GM12801 (cell line): Measurements from ENCODE around the gene ABLIM1.

Experiments
- CTCF ChIP-seq: IDR thresholded peaks from one replicate; pipeline ENCODE4 v1.5.1; 2011; ENCODE audit warnings: control low read depth; ENCODE audit not compliant: insufficient read length; ENCODE audit errors: extremely low read depth

The ABLIM1 gene

GRCh38 chr10:114665406-114665805 is 7.3 kb upstream of the ABLIM1 start:
- no peak for TF ChIP-seq CTCF

- TF ChIP-seq CTCF: no peak
Observed at GRCh38 chr10:114664127-114664526, 6.1 kb upstream of the ABLIM1 start.

GRCh38 chr10:114663626-114664025 is 5.6 kb upstream of the ABLIM1 start:
- TF ChIP-seq CTCF: no peak

- TF ChIP-seq CTCF: no peak
Observed at GRCh38 chr10:114662646-114663217, 4.7 kb upstream of the ABLIM1 start.

GRCh38 chr10:114661212-114661880 is 3.3 kb upstream of the ABLIM1 start:
- no peak for TF ChIP-seq CTCF

- TF ChIP-seq CTCF: no peak
Observed at GRCh38 chr10:114655671-114656070, 2.4 kb downstream of the ABLIM1 start.

- no peak for TF ChIP-seq CTCF
Observed at GRCh38 chr10:114654822-114655575, 3.1 kb downstream of the ABLIM1 start.
